Thoracic aorta (tissue), 2 donors: ENCODE measurements around the gene MICU1. TPM values are rescaled to one million over a fixed set of nuclear protein-coding genes. Genes with fewer than 3 reads are reported as not detected.

Experiments
- ATAC-seq: fragments of 150-250 bp; one replicate; pipeline ENCODE4 v1.8.0; 2017; ENCODE audit warnings: low read depth; ENCODE audit not compliant: insufficient number of reproducible peaks, low FRiP score
- DNase-seq: peaks from one replicate; pipeline ENCODE4 v3.0.0-alpha.2; 2020; ENCODE audit warnings: low spot score
- H3K27ac ChIP-seq, 2 donors: fragments of 200-600 bp; sonication (generic); 1 replicate in 1 of 2; 2 replicates in 1 of 2; pipeline ENCODE4 v1.5.1; 2016; ENCODE audit warnings: mild to moderate bottlenecking in 2 of 2, moderate library complexity in 2 of 2
- H3K27me3 ChIP-seq: fragments of 200-600 bp; sonication (generic); replicated peaks from 2 replicates; pipeline ENCODE4 v1.6.0; 2016; ENCODE audit warnings: mild to moderate bottlenecking; ENCODE audit not compliant: insufficient read depth
- H3K36me3 ChIP-seq: fragments of 200-600 bp; sonication (generic); one replicate; pipeline ENCODE4 v1.5.1; 2016
- H3K4me1 ChIP-seq, 2 donors: fragments of 200-600 bp; sonication (generic); 1 replicate in 1 of 2; 2 replicates in 1 of 2; pipeline versions ENCODE4 v1.5.1 to v1.6.0; 2016; ENCODE audit warnings: low read depth in 2 of 2, mild to moderate bottlenecking in 1 of 2; ENCODE audit not compliant: control insufficient read depth in 1 of 2
- H3K4me3 ChIP-seq: fragments of 200-600 bp; sonication (generic); 2 replicates; pipeline ENCODE4 v1.5.1; 2016; ENCODE audit warnings: mild to moderate bottlenecking
- H3K9me3 ChIP-seq: fragments of 200-600 bp; sonication (generic); 2 replicates; pipeline ENCODE4 v1.5.1; 2016
- total RNA-seq, 2 donors: library from RNA; depleted of rRNA; stranded (reverse); fragments of >200 nt; gene quantifications; one replicate each; pipeline versions ENCODE4 v1.1.0 to v1.2.3, GENCODE V29; 2016
- TF ChIP-seq, protein P1 (sequence below): fragments of 200-600 bp; sonication (generic); IDR thresholded peaks from one replicate; pipeline ENCODE4 v1.5.1; 2019; ENCODE audit warnings: antibody characterized with exemption

The MICU1 gene
- total RNA-seq, 2 donors from 2014 or later, result 37.4 to 63.5 TPM

GRCh38 chr10:72344932-72345331 is 280.9 kb downstream of the MICU1 start:
- TF ChIP-seq, protein P1, sequence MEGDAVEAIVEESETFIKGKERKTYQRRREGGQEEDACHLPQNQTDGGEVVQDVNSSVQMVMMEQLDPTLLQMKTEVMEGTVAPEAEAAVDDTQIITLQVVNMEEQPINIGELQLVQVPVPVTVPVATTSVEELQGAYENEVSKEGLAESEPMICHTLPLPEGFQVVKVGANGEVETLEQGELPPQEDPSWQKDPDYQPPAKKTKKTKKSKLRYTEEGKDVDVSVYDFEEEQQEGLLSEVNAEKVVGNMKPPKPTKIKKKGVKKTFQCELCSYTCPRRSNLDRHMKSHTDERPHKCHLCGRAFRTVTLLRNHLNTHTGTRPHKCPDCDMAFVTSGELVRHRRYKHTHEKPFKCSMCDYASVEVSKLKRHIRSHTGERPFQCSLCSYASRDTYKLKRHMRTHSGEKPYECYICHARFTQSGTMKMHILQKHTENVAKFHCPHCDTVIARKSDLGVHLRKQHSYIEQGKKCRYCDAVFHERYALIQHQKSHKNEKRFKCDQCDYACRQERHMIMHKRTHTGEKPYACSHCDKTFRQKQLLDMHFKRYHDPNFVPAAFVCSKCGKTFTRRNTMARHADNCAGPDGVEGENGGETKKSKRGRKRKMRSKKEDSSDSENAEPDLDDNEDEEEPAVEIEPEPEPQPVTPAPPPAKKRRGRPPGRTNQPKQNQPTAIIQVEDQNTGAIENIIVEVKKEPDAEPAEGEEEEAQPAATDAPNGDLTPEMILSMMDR, result no peak
- no peak for ATAC-seq
- H3K27ac ChIP-seq, result no peak overlapping the region
- no peaks in the 10 kb centered on the region for H3K27me3 ChIP-seq
- peaks cover 40% of the 10 kb centered on the region for H3K36me3 ChIP-seq
- no peak overlapping the region for H3K4me3 ChIP-seq
- no peak for DNase-seq
- H3K9me3 ChIP-seq, result no peaks in the 10 kb centered on the region
- H3K4me1 ChIP-seq, result peaks cover 0 to 9% of the 10 kb centered on the region in 2 donors

DNA sequence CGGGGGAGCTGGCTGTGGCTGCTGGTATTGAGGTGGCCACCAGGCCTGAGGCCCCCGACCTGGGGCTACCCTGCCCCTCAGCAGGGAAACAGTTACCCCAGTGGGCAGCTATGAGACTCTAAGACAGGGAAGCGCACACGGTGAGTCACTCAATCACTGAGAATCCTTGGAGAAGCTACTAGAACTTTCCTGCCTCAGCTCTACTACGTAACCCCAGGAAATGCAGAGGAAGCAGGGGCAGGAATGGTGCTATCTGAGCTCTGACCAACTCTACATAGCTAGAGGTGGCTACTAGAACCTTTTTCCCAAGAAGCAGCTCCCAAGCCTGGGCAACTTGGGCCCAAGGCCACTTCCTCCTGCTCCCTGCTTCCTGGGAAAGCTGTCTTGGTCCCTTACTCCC is 283.0 kb downstream of the MICU1 start:
- Histone ChIP-seq H3K4me3 (no peak overlapping the region), H3K27me3 (no peaks in the 10 kb centered on the region), H3K36me3 (peaks cover 35% of the 10 kb centered on the region), H3K27ac (no peak overlapping the region), H3K4me1 (peaks cover 0 to 5% of the 10 kb centered on the region in 2 donors), H3K9me3 (no peaks in the 10 kb centered on the region)
- TF ChIP-seq, protein P1, result no peak
- ATAC-seq (no peak), DNase-seq (no peak)

GRCh38 chr10:72340510-72341261 is 285.2 kb downstream of the MICU1 start:
- DNase-seq, result no peak
- H3K36me3 ChIP-seq, result peaks cover 40% of the 10 kb centered on the region
- no peak overlapping the region for H3K4me3 ChIP-seq
- H3K27ac ChIP-seq, result no peak overlapping the region
- H3K27me3 ChIP-seq, result no peaks in the 10 kb centered on the region
- peaks cover 9 to 24% of the 10 kb centered on the region in 2 donors for H3K4me1 ChIP-seq
- TF ChIP-seq, protein P1, result peak; percentile 91
- H3K9me3 ChIP-seq, result no peaks in the 10 kb centered on the region
- no peak for ATAC-seq

DNA sequence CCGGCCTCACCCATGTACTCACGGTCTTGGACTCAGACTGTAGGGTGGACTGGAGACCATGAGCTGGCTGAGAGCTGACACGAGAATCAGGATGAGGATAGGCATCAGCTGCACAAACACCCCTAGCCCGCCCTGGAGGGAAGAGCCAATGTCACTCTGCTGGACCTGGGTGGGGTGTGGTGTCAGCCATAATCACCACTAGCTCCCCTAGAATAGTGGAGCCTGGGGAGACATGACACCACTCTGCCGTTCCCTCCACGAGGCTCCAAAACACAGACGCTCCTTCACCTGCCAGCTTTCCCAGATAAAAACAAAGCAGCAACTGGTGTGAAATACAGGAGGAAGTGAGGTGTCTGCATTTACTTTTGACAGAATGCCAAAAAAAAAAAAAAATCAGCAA is 287.7 kb downstream of the MICU1 start:
- peaks cover 28 to 47% of the 10 kb centered on the region in 2 donors for H3K4me1 ChIP-seq
- TF ChIP-seq, protein P1, result no peak
- H3K4me3 ChIP-seq, result no peak overlapping the region
- H3K9me3 ChIP-seq, result no peaks in the 10 kb centered on the region
- peaks cover 41% of the 10 kb centered on the region for H3K36me3 ChIP-seq
- no peak overlapping the region for H3K27ac ChIP-seq
- DNase-seq (no peak), ATAC-seq (no peak)
- no peaks in the 10 kb centered on the region for H3K27me3 ChIP-seq

GRCh38 chr10:72337722-72338121 is 288.2 kb downstream of the MICU1 start:
- peaks cover 37% of the 10 kb centered on the region for H3K36me3 ChIP-seq

More at GRCh38 chr10:72337722-72338121, 288.2 kb downstream of the MICU1 start:
- ATAC-seq (no peak), DNase-seq (no peak)
- TF ChIP-seq, protein P1, result no peak
- no peaks in the 10 kb centered on the region for H3K27me3 ChIP-seq
- no peak overlapping the region for H3K27ac ChIP-seq
- H3K4me3 ChIP-seq, result no peak overlapping the region
- no peaks in the 10 kb centered on the region for H3K9me3 ChIP-seq
- H3K4me1 ChIP-seq, result peaks cover 29 to 47% of the 10 kb centered on the region in 2 donors
